ENCODE results near the gene STRADB.
A peak's percentile ranks its signal among the peaks of the same experiment; 100 is the strongest.
"Not testable (repeated sequence)": the region's sequence is repeated elsewhere in the genome, so short reads cannot be mapped to it uniquely, and the experiment has no call there.

The STRADB gene

DNA sequence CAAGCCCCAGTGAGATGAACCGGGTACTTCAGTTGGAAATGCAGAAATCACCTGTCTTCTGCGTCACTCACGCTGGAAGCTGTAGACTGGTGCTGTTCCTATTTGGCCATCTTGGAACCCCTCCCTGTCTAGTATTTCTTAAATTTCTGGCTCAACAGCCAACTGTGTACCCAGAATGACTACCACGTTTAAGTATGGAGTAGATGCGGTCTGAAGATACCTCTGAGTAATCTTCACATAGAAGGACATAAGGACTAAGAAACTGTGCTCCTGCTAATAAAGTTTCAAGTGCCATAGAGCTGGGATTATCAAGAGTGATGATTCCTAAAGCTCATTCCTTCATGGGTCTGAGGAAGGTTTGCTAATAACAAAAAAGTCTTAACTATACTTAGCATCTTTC, 20.7 kb upstream of the STRADB start:
- CTCF ChIA-PET = no interaction called here
- H3K27ac ChIP-seq = no peak overlapping the region
- no peak for DNase-seq (ENCODE audit: low spot score)
- TF ChIP-seq, protein P1, sequence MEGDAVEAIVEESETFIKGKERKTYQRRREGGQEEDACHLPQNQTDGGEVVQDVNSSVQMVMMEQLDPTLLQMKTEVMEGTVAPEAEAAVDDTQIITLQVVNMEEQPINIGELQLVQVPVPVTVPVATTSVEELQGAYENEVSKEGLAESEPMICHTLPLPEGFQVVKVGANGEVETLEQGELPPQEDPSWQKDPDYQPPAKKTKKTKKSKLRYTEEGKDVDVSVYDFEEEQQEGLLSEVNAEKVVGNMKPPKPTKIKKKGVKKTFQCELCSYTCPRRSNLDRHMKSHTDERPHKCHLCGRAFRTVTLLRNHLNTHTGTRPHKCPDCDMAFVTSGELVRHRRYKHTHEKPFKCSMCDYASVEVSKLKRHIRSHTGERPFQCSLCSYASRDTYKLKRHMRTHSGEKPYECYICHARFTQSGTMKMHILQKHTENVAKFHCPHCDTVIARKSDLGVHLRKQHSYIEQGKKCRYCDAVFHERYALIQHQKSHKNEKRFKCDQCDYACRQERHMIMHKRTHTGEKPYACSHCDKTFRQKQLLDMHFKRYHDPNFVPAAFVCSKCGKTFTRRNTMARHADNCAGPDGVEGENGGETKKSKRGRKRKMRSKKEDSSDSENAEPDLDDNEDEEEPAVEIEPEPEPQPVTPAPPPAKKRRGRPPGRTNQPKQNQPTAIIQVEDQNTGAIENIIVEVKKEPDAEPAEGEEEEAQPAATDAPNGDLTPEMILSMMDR (conservative IDR thresholded peaks at IDR 0.05; ENCODE audit: low read depth) = no peak
- POLR2A ChIA-PET (ENCODE audit: low non-redundant PET) = no interaction called here

DNA sequence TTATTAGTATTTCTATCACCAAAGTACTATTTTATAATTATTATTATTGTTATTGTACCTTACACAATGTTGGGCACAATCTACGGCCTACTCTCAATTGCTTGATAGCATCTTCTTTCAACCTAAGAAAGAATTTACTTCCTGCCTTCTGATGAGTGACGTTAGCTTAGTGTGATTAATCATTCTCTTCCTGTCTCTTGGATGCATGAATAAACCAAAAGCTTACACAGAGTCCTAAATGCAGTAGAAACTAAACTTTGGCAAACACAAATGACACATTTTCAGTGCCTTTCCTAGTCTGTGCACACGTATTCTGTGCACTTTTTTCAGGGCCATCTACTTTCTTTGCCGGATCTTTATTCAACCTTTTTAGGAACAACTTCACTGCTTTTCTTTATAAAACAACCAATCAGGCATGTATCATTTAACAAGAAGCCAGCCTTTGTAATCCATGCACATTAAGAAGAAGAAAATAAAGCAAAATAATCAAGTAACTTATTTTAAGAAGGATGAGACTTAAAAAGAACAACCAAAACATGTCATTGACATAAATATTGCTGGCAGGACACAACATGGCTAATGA, 19.4 kb upstream of the STRADB start:
- TF ChIP-seq, protein P1 (conservative IDR thresholded peaks at IDR 0.05; ENCODE audit: low read depth) = no peak
- POLR2A ChIA-PET (ENCODE audit: low non-redundant PET) = no interaction called here
- CTCF ChIA-PET = no interaction called here
- peak; percentile 51 for DNase-seq (ENCODE audit: low spot score)
- no peak overlapping the region for H3K27ac ChIP-seq

DNA sequence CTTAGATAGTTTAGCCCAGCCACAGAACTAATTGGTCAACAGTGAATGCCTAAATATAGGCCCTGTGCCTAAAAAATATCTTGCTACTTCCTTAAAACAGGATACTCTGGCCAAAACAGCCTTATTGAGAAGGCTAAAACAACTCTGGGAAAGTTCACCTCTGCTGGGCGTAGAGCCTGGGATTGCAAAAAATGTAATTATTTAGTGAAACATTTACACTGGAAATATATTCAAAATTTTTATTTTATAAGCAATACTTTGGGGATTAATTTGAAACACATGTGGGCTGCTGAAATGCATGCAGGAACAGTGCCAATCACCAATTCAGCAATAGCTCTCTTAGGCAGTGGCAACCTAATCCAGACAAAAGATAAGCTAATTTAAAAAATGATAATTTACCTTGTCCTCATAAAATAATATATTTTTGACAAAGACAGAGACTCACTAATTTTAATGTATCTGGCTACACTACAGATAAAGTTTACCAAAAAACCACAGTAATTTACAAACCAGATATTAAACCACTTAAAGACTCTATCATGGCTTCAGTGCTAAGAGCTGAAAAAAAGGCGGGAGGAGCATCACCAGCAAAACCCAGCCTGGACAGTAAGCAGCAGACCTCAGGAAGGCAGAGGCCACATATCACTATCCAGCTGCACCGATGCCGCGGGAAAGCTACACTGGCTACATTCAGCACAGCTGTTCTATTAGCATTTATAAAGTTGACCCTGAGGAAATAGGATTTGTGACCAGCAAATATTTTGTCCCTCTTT, 18.7 kb upstream of the STRADB start:
- H3K27ac ChIP-seq = no peak overlapping the region
- POLR2A ChIA-PET (ENCODE audit: low non-redundant PET) = no interaction called here

DNA sequence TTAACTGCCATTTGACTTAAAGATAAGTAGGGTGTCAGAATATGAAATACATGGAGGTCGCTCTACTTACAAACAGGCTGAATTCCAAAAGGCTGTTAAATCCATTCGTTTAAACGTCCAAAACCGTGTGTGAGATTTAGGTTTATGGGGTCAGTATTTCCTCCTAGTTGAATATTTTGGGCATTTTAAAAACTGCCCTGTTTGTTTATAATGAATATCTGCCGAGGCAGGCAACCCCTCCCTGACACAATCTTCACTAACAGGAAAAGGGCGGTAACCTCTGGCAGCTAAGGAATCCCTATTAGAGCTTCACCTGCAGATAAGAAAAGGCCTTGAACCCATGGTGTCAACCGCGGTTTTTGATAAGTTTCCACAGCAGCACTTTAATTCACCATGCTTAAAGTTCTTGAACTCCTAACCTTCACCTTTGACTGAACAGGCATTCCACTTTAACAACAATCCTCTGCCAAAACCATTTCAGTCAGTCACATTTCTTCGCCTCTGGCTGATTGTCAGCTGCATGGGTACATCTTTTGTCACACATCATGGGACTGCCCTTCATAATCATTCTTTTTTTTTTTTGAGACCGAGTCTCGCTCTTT, 18.0 kb upstream of the STRADB start:
- no peak overlapping the region for H3K27ac ChIP-seq
- POLR2A ChIA-PET (ENCODE audit: low non-redundant PET) = no interaction called here
- TF ChIP-seq, protein P1 (conservative IDR thresholded peaks at IDR 0.05; ENCODE audit: low read depth) = no peak
- no peak for DNase-seq (ENCODE audit: low spot score)
- CTCF ChIA-PET = interaction anchor here (0.7 kb wide), 1 partner anchor 254 kb away, joined by 3 read pairs; no protein-coding TSS in a partner anchor

More for the DNA sequence above, 18.7 kb upstream of the STRADB start:
- CTCF ChIA-PET = interaction anchor here (0.7 kb wide), 1 partner anchor 254 kb away, joined by 3 read pairs; no protein-coding TSS in a partner anchor
- DNase-seq (ENCODE audit: low spot score) = no peak
- TF ChIP-seq, protein P1 (conservative IDR thresholded peaks at IDR 0.05; ENCODE audit: low read depth) = no peak

DNA sequence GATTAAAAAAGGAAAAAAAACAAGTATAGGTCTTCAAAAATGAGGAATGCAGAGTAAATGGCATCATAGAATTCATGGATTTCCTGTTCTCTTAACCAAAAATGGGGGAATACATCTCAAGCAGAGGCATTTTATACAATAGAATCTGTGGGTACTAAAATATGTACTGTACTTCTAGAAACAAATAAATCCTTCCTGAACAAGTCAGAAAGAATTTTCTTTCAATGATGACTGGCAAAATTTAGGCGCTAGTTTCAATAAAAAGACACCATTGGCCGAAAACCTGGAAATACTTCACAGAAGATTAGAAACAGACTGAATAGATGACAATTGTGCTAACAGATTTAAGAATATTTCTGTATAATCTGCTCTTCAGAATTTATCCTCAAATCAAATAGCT, 15.4 kb upstream of the STRADB start:
- DNase-seq (ENCODE audit: low spot score) = no peak
- no peak overlapping the region for H3K27ac ChIP-seq
- ChIA-PET CTCF (interaction anchor here (0.7 kb wide), 1 partner anchor 212 kb away, joined by 8 read pairs; no protein-coding TSS in a partner anchor), POLR2A (ENCODE audit: low non-redundant PET) (no interaction called here)
- TF ChIP-seq, protein P1 (conservative IDR thresholded peaks at IDR 0.05; ENCODE audit: low read depth) = no peak

DNA sequence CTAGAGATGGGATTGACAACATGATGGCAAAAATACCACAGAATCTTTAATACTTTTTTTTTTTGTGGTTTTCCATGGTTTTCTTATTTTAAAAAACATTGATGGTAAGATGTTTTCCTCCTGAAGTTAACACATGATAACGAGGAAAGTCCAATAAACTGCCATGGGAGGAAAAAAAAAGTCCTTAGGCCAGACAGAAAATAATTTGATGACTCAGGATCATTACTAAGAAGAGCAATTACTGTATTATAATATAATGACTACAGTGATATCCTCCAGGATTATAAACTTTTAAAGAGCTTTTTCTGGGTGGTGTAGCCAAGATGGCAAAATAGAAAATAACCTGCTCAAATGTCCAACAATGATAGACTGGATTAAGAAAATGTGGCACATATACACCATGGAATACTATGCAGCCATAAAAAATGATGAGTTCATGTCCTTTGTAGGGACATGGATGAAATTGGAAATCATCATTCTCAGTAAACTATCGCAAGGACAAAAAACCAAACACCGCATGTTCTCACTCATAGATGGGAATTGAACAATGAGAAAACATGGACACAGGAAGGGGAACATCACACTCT, 12.1 kb upstream of the STRADB start:
- H3K27ac ChIP-seq; DNase-seq (ENCODE audit: low spot score): not testable (repeated sequence)
- ChIA-PET POLR2A (ENCODE audit: low non-redundant PET) (interaction anchor here (0.9 to 1.8 kb wide), 2 partner anchors 9 to 12 kb away, joined by 3 to 5 read pairs; partner anchors contain the start of genes STRADB and TRAK2), CTCF (interaction anchor here (0.7 kb wide), 1 partner anchor 12 kb away, joined by 3 read pairs; the partner anchor contains the start of genes STRADB and TRAK2)
